HepG2 (cell line): ENCODE data around the gene PHF23. TPM values are rescaled to one million over a fixed set of nuclear protein-coding genes. Genes with fewer than 3 reads are reported as not detected.

ENCODE experiments used
- BATF2 ChIP-seq: sonication (generic); formaldehyde crosslinking; IDR thresholded peaks from 2 replicates; pipeline ENCODE4 v1.8.0; 2022; ENCODE audit warnings: mild to moderate bottlenecking, missing genetic modification reagents, moderate library complexity
- GMEB1 ChIP-seq: sonication (generic); formaldehyde crosslinking; IDR thresholded peaks from 2 replicates; pipeline ENCODE4 v1.5.1; 2020; ENCODE audit warnings: missing genetic modification reagents, mild to moderate bottlenecking, borderline replicate concordance
- HNF4A ChIP-seq: sonication (generic); formaldehyde crosslinking; IDR thresholded peaks from 2 replicates; pipeline ENCODE4 v1.4.0; 2020; ENCODE audit warnings: missing genetic modification reagents
- MIXL1 ChIP-seq: IDR thresholded peaks from 2 replicates; pipeline ENCODE4 v1.6.1; 2016
- MXD1 ChIP-seq: sonication (generic); formaldehyde crosslinking; IDR thresholded peaks from 2 replicates; pipeline ENCODE4 v1.4.0; 2020; ENCODE audit warnings: mild to moderate bottlenecking, missing genetic modification reagents
- PCBP1 ChIP-seq: fragments of 200-400 bp; formaldehyde crosslinking; IDR thresholded peaks from 2 replicates; pipeline ENCODE4 v1.6.1; 2017; ENCODE audit warnings: mild to moderate bottlenecking, low read depth, low read length, borderline replicate concordance
- POGK ChIP-seq: sonication (generic); formaldehyde crosslinking; conservative IDR thresholded peaks from 2 replicates; pipeline ENCODE4 v1.8.0; 2022; ENCODE audit warnings: mild to moderate bottlenecking, moderate library complexity, missing genetic modification reagents
- SNAI1 ChIP-seq: sonication (generic); formaldehyde crosslinking; IDR thresholded peaks from 2 replicates; pipeline ENCODE4 v1.5.0; 2020; ENCODE audit warnings: mild to moderate bottlenecking, missing genetic modification reagents, borderline replicate concordance
- SP140L ChIP-seq: sonication (generic); formaldehyde crosslinking; IDR thresholded peaks from 2 replicates; pipeline ENCODE4 v1.4.0; 2020; ENCODE audit warnings: missing genetic modification reagents, borderline replicate concordance
- TFDP2 ChIP-seq: sonication (generic); formaldehyde crosslinking; IDR thresholded peaks from 2 replicates; pipeline ENCODE4 v1.4.0; 2020; ENCODE audit warnings: missing genetic modification reagents
- TIGD3 ChIP-seq: sonication (generic); formaldehyde crosslinking; IDR thresholded peaks from 2 replicates; pipeline ENCODE4 v1.5.1; 2020; ENCODE audit warnings: mild to moderate bottlenecking, missing genetic modification reagents, borderline replicate concordance
- TOE1 ChIP-seq: sonication (generic); formaldehyde crosslinking; IDR thresholded peaks from 2 replicates; pipeline ENCODE4 v1.4.0; 2020; ENCODE audit warnings: mild to moderate bottlenecking, missing genetic modification reagents
- TRIM22 ChIP-seq: fragments of 450-650 bp; IDR thresholded peaks from 2 replicates; pipeline ENCODE4 v1.6.1; 2017
- ZFP41 ChIP-seq: sonication (generic); formaldehyde crosslinking; IDR thresholded peaks from 2 replicates; pipeline ENCODE4 v1.4.0; 2020; ENCODE audit warnings: mild to moderate bottlenecking, missing genetic modification reagents, borderline replicate concordance
- ZMAT3 ChIP-seq: sonication (generic); formaldehyde crosslinking; conservative IDR thresholded peaks from 2 replicates; pipeline ENCODE4 v1.7.0; 2021; ENCODE audit warnings: missing genetic modification reagents
- ZNF256 ChIP-seq: sonication (generic); formaldehyde crosslinking; conservative IDR thresholded peaks from 2 replicates; pipeline ENCODE4 v1.4.0; 2020; ENCODE audit warnings: missing genetic modification reagents
- ZNF747 ChIP-seq: sonication (generic); formaldehyde crosslinking; IDR thresholded peaks from 2 replicates; pipeline ENCODE4 v1.8.1; 2023; ENCODE audit warnings: missing genetic modification reagents, mild to moderate bottlenecking, borderline replicate concordance
- ZNF775 ChIP-seq: sonication (generic); formaldehyde crosslinking; IDR thresholded peaks from 2 replicates; pipeline ENCODE4 v1.4.0; 2020; ENCODE audit warnings: missing genetic modification reagents, mild to moderate bottlenecking, moderate library complexity, borderline replicate concordance
- ZNF782 ChIP-seq: sonication (generic); formaldehyde crosslinking; IDR thresholded peaks from 2 replicates; pipeline ENCODE4 v1.4.0; 2020; ENCODE audit warnings: missing genetic modification reagents, mild to moderate bottlenecking, borderline replicate concordance
- ZNF792 ChIP-seq: IDR thresholded peaks from 2 replicates; pipeline ENCODE4 v1.6.1; 2016
- polyA plus RNA-seq, 8 experiments: library from polyadenylated mRNA; depleted of rRNA in 3 of 8; stranded (reverse) in 7 of 8; unstranded in 1 of 8; fragments of >200 nt; fragmentation: Illumina TruSeq in 4 of 8; extraction: Trizol in 4 of 8; gene quantifications; 2 replicates each; pipeline versions ENCODE4 v1.2.1 to v1.2.3, GENCODE V29; 2011 to 2016; ENCODE audit warnings: low read depth in 4 of 8, missing spikeins in 1 of 8, mixed read lengths in 1 of 8; ENCODE audit not compliant: insufficient read depth in 1 of 8
- total RNA-seq, 5 experiments: library from RNA; depleted of rRNA; stranded (reverse); fragments of >200 nt; fragmentation: Illumina TruSeq; extraction: Trizol; gene quantifications; 2 replicates each; pipeline ENCODE4 v1.2.3, GENCODE V29; 2016; ENCODE audit warnings: low read depth in 1 of 5

PHF23 gene
- total and polyA plus RNA-seq, 2 of the 13 experiments (the other 11 are each of a cell fraction or from before 2014, with no cell fraction given): 27.6 to 33.2 TPM

GRCh38 chr17:7252176-7253043 lies 13.2 kb upstream of the PHF23 start, which contains the start of gene ELP5 (continued):
- TF ChIP-seq POGK (CRISPR knock-in tag) (peak; percentile 75), ZNF747 (peak; percentile 14; the same call in 1 of the 2 replicates), ZNF782 (CRISPR knock-in tag) (no peak; the same call in 1 of the 2 replicates), BATF2 (no peak), TOE1 (CRISPR knock-in tag) (no peak; the same call in 1 of the 2 replicates), TFDP2 (peak; percentile 53), ZNF256 (CRISPR knock-in tag) (no peak), ZNF775 (CRISPR knock-in tag) (no peak), HNF4A (CRISPR knock-in tag) (peak; percentile 68), ZMAT3 (CRISPR knock-in tag) (no peak), TRIM22 (no peak), ZFP41 (CRISPR knock-in tag) (no peak), SNAI1 (CRISPR knock-in tag) (no peak), PCBP1 (peak; percentile 80; the same call in 1 of the 2 replicates), MXD1 (CRISPR knock-in tag) (peak; percentile 78), MIXL1 (CRISPR knock-in tag) (0 out of 2 replicates have a peak, but pooled peaks have one; percentile 28), TIGD3 (no peak), ZNF792 (CRISPR knock-in tag) (peak; percentile 85; the same call in 1 of the 2 replicates), GMEB1 (CRISPR knock-in tag) (peak; percentile 55; the same call in 1 of the 2 replicates), SP140L (CRISPR knock-in tag) (no peak)
